ENCODE measurements around the gene CLDN20. TPM values are rescaled to one million over a fixed set of nuclear protein-coding genes. Genes with fewer than 3 reads are reported as not detected.
A peak's percentile ranks its signal among the peaks of the same experiment; 100 is the strongest.

The CLDN20 gene
- total and polyA plus RNA-seq, 2 of the 4 experiments (the other 2 are of a cell fraction), result not detected

GRCh38 chr6:155314773-155315515 lies 51.1 kb downstream of the CLDN20 start (continued):
- TF ChIP-seq CTCF (conservative IDR thresholded peaks at IDR 0.05; ENCODE audit: low read depth, low read length), result no peak
- TF ChIP-seq, protein P1, sequence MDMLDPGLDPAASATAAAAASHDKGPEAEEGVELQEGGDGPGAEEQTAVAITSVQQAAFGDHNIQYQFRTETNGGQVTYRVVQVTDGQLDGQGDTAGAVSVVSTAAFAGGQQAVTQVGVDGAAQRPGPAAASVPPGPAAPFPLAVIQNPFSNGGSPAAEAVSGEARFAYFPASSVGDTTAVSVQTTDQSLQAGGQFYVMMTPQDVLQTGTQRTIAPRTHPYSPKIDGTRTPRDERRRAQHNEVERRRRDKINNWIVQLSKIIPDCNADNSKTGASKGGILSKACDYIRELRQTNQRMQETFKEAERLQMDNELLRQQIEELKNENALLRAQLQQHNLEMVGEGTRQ (IDR thresholded peaks at IDR 0.05; ENCODE audit: low read depth, low read length), result peak; percentile 92

Data from IMR-90 (cell line).